ENCODE results near the gene ANTKMT.
"Not testable (repeated sequence)": the region's sequence is repeated elsewhere in the genome, so short reads cannot be mapped to it uniquely, and the experiment has no call there.

The ANTKMT gene

DNA sequence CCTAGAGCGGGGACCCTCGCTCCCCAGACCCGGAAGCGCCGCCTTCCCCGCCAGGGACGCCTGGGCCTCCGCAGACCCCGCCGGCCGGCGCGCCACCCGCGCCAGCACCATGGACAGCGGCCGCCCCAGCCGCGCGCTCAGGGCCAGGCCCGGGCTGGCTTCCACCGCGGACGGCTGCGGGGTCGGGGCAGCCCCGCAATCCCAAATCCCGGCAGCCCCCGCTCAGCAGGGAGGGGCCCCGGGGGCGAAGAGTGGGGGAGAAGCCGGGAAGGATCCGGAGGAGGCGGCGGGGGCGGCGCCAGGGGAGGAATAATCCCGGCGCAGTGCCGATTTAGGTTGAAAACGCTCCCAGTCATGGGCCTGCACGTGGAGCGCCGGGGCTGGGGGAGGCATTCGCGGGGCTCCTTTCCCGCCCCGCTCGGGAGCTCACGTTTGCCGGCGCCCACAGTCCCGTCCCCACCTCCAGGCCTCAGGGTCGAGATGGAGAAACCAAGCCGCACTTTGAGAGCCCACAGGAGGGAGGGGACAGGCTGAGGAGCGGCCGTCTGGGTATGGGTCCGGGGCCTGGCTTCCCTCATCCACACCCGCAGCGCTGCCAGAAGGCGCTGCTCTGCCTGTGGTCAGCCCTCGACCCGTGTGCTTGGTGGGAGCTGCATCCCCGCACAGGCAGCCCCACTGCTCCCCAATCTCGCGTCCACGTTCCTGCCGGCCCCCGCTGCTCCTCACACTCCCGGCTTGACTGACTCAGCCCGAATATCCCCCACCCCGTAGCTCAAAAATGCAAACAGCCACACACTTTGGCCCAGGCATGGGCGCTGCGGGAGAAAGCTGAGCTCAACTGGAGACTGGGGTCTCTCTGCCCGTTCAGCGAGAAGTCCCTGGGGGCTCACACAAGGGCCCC, 20.0 kb upstream of the ANTKMT start:
- DNase-seq (ENCODE audit: low read depth) = peak; percentile 38

DNA sequence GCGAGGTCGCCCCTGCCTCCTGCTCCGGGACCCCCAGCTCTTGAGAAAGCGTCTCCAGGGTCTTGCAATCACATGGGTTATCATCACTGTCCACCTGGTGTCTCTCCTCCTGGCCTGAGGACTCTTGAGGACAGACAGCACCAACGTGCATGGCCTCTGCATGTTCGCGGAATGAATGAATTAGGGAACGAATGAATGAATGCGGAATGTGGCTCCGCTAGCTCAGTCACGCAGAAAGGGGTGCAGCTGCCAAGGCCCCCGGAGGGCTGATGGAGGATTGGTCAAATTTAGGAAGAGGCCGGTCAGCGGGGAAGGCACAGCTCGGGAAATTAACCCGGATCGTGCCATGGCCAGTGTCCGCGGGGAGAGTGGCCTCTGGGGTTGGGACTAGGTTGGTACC, 18.6 kb upstream of the ANTKMT start:
- no peak for DNase-seq (ENCODE audit: low read depth)

DNA sequence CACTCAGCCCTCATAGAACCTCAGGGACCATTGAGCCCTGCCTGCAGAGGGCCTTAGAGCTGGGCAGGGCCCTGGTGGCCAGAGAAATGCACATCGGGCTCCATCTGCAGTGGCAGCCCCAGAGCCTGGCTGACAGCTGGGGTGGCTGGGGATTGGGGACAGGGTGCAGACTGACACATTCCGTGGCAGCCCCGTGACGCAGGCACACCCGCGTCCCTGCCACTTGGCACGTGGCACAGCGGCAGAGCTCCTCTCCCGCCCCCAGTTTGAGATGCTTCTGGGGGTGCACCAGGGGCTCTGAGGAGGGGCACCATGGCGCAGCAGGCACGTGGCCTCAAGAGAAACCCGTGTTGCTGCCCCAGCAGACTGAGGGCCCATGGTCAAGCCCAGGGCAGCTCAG, 17.5 kb upstream of the ANTKMT start:
- DNase-seq (ENCODE audit: low read depth) = no peak

DNA sequence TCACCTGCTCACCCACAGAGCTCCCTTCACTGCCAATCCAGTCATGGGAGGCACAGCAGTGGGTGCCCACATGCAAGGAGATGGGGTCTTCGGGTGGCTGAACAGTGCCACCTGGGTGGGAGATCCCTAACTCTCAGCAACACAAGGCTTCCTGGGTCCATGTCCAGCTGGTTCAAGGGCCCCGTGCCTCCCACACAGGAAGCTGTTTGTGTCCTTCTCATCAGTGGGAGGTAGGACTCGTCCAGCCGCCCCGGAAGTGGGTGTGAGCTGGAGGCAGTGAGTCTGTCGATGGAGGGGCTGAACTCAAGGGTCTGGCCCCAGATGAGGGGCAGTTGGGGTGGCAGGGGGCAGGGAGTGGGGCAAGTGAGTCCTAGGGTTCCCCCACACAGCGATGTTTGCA, 16.9 kb upstream of the ANTKMT start:
- no peak for DNase-seq (ENCODE audit: low read depth)

DNA sequence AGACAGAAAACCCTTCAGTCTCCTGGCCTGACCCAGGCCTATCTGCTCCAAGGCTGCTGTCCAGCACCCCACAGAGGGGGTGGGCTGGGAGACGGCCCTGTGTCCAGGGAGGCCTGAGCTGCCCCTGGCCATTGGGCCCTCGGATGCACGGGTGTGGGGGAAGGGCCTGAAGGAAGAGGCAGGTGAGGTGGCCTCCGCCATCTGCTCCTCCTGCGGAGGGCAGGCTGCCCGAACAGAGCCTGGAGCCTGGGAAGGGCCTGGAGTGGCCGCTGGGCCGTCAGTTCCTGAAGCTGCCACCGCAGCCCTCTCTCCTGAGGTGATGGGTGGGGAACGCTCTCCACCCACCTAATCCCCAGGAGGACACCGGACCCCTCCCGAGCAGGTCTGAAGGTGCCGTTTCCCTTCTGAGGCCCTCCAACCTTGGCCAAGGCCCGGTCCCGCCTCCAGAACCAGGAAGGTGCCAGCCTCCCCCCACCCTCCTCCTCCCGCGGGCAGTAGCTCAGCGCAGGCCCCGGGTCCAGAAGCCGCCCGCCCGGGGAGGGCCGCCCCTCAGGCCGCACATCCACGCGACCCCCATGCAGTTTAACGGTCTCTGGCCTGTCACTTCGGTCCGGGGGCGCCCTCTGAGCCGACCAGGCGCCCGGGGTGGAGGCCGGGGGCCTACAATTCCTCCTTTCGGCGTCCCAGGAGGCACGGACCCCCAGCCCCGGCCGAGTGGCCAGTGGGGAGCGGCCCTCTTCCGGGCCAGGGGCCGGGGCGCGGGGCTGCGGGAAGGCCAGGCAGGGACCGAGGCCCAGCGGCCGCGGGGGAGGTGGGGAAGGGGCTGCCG, 16.2 kb upstream of the ANTKMT start:
- no peak for DNase-seq (ENCODE audit: low read depth)

DNA sequence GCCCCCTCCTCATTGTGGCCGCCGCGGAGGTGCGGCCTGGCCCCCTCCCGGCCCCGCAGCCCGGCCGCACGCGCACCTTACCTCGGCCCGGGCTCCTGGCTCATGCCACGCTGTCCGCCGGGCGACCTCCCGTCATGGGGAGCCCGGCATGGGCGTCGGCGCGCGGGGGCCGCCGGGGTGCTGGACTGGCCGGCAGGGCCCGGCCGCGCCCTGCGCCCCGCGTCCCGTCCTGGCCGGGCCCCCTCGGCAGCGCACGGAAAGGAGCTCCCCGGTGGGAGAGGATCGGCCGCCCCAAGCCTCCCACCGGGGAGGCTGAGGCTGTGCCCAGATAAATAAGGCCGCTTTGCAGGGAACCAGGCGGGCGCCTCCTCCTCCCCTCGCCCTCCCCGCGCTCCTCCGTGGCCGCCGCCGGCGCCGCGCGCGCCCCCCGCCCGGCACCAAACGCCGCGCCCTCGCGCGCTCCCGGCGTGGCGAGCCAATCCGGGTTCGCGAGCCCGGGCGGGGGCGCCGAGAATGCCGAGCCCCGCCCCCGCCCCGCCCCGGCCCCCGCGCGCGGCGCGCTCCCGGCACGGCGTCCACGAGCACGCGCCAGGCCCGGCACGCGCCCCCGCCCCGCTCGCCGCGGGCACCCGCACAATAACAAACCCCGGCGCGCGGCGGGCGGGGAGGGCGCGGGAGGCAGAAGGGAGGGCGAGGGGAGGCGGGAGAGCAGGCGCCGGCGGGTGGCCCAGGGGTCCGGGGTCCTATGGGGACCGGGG, 15.3 kb upstream of the ANTKMT start, which contains the start of gene FBXL16:
Gene FBXL16, minus strand, starts transcription at position 371 of the 758 bp plus-strand sequence. CDS start 8,396 bp downstream, outside the sequence.
- DNase-seq (ENCODE audit: low read depth) = no peak

DNA sequence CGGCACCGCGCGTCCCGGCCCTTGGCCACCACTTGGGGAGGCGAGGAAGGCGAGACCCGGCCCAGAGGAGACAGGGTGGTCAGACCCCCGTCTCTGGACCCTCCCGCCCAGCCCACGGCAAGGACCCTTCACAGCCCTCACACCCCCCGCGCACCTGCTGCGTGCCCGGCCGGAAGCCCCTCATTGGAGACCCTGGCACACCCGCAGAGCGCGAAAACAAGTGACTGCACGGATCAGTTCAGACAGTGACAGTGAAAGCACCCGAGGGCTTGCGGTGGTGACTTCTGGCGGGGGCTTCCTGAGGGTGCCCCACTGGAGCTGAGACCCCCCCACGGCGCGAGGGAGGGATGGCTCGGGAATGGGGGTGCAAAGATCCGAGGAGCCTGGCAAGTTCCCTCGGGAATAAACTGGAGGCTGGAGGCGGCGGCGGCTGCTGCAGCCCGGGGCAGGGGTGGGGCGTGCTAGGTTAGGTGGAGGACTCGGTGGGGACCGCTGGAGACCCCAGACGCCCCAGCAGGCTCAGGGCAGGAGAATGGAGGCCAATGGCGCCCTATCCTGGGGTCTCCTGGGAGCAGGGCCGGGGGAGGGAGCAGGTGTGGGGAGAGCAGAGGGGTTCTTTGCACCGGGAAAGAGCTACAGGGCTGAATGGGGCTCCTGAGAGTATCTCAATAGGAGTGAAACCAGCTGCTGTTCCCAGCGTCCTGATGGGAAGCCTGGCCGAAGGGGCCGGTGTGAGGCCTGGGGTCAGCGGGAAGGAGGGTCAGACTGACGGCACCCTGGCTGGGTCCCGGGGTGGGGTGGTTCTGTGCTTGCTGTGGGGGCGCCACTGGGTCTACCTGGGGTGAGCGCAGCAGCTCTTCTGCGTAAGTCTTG, 14.5 kb upstream of the ANTKMT start:
- DNase-seq (ENCODE audit: low read depth) = no peak

DNA sequence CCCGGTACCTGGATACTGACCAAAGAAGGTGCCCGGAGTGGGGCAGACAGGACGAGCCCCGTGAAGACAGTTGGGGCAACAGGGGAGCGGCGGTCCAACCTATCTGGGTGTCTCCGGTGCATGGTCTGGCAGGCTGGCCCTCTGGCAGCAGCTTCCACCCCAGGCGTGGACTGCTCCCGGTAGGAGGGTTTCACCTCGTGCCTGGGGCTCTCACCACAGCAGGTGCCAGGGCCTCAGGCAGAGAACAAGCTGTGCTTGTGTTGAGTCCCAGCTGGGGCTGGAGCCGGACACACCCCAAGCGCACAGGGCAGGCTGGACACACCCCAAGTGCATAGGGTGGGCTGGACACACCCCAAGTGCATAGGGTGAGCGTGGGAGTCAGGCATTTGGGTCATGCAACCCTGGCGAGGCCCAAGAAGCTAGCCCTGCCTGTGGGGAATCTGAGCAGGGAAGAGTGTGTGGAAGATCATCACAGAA, 13.8 kb upstream of the ANTKMT start:
- DNase-seq (ENCODE audit: low read depth) = no peak

DNA sequence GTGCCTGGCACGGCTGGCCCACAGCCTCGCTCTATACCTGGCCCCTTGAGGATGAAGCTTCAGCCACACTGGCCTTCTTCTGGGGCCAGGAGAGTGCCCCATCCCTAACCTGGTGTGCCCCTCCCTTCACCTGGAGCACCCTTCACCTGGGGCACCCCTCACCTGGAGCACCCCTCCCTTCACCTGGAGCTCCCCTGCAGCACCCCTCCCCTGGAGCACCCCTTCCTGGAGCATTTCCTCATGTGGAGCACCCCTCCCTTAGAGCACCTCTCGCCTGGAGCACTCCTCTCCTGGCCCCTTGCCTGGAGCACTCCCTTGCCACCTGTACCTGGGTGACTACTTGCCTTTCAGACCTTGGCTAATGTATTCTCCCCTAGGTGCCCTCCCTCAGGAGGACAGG, 12.9 kb upstream of the ANTKMT start:
- DNase-seq (ENCODE audit: low read depth) = no peak

DNA sequence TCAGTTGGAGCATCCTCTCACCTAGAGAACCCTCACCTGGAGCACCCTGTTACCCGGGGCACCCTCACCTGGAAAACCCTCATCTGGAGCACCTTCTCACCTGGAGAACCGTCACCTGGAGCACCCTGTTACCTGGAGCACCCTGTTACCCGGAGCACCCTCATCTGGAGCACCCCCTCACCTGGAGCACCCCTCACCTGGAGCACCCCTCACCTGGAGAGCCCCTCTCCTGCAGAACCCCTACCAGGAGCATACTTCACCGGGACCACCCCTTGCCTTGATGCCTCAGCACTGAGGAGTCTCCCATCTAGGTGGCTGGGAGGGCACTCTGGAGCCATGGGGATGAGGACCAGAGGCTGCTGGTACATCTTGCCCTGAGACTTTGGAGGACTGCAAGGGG, 12.0 kb upstream of the ANTKMT start:
- DNase-seq (ENCODE audit: low read depth) = no peak

DNA sequence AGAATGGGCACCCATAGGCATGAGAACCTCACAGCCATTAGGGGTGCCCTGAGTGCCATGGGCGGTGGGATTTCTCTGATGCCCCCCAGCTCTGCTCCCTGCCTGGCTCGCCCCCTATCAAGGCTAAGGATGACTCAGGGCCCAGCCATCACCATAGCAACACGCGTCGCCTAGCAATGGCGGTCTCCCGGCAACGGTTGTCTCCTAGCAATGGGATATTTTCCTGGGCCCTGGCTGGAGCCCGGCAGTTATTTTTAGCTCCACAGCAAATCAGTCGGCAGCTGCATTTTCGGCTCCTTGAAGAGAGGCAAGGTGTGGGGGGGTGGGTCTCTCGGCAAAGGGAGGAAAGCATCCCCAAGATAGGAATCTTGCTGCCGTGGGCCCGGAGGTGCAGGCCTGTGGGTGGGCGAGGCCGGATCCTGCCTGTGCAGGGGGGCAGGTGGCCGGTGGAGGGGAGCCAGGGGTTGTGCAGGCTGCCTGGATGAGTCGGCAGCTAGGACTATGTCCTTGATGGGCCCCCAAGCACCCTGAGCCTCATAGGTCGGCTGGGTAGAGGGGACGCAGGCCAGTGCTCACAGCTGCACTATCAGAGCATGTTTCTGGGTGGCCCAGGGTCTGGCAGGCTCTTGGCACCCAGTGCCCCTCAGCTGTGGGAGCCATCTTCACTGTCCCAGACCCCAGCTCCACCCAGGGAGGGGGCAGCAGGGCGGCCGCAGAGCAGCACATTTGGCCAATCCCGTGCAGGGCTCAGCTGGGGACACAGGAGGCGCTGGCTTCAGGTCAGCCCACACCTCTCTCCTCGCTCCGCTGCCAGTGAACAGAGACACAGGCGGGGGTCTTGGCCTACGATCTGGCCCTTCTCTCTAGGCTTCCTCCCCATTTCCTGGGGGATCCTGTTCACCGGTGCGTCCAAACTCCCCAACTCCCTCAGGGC, 11.1 kb upstream of the ANTKMT start:
- DNase-seq (ENCODE audit: low read depth) = no peak

DNA sequence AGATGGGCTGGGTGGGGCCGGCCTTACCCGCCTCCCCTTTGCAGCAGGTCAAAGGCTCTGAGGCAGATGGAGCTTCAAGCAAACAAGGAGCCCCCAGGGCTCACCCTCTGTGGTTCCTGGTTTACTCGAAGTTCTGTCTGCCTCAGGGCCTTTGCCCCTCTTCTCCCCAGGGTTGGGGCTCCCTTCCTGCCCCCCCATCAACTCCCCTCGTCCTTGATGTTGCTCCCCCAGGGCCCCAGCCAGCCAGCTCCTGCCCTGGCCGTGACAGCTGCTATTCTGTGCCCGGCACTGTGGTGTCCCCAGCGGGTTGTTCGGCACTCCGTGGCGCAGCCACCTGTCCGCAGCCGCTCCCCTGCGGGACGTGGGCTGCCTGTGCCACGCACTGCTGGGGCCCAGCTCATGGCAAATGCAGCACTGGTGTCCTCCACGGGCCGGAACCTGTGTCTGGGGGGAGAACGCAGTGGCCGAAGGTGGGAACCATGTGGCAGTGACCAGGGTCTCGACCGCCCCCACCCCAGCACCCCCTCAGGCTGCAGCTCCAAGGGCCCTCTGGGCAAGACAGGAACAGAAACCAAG, 10.4 kb upstream of the ANTKMT start:
- DNase-seq (ENCODE audit: low read depth) = no peak

DNA sequence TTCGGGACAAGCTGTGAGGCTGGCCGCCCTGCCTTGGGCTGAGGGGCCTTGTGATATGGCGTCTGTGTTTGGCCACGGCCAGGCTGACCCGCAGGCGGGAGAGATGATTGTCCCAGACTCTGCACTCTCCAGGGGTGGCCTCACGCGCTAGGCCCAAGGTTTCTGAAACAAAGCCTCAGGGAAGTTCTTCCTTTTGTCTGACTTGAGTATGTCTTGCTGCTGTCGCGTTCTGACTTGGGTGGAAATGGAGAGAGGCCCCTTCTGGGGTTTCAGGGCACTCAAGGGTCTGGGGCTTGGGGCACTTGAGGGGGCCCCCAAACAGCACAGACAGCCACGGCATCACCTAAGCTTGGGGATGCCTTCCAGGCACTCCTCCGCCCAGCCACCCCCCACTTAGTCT, 9.9 kb upstream of the ANTKMT start:
- no peak for DNase-seq (ENCODE audit: low read depth)

DNA sequence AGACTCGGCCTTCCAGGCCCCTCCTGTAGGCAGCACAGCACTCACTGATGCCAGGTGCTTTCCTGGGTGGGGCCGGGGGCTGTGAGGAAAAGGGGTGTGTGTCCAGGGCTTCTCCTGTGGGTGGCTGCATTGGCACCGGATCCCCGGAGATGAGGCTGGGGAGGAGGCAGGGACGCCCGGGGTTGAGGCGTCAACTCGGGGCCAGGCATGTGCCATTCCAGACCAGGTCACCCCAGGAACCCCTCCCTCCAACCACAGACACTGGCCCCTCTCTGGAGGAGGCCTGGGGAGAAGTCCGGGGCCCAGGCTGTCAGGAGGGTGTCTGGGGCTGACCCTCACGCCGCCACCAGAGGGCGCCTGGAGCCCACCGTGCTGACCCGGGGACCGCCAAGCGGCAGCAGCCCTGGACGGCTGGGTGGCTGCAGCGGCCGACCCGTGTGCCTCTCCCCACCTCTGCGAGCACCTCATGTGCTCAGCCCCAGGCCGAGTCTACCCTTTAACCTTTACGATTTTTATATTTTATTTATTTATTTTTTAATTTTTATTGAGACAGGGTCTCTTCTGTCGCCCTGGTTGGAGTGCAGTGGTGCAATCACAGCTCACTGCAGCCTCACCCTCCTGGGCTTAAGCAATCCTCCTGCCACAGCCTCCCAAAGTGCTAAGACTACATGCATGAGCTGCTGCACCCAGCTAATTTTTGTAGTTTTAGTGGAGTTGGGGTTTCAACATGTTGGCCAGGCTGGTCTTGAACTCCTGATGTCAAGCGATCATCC, 9.2 kb upstream of the ANTKMT start:
- peak; percentile 73 for DNase-seq (ENCODE audit: low read depth)

DNA sequence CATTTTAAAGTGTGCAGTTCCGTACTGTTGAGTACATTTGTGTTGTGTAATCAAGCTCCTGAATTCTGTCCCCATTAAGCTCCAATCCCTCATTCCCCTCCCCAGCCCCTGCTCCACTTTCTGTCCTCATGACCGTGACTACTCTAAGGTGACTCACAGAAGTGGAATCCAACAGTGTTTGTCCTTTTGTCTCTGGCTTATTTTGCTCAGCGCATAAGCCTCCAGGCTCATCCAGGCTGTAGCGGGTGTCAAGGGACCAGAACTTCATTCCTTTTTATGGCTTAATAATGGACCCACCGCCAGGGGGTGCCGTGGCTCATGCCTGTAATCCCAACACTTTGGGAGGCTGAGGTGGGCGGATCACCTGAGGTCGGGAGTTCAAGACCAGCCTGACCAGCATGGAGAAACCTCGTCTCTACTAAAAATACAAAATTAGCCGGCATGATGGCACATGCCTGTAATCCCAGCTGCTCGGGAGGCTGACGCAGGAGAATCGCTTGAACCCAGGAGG, 8.2 kb upstream of the ANTKMT start:
- not testable (repeated sequence) for DNase-seq (ENCODE audit: low read depth)

DNA sequence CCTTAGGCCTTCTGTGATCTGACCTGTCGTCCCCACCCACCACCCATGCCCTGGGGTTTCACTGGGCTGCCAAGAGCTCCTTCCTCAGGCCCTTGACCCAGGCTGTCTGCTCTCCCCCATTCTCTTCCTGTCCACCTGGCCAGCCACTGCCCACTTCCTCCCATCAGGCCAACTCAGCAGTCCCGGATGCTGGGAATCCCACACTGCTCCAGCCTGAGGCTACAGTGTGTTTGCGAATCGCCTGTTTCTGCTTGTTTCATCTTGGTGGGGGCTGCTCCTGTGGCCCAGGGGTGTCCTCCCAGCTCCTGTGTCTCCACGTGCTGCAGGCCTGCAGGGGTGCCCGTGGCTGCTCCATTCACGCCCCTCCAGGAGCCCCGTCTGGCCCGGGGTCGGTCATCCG, 6.9 kb upstream of the ANTKMT start:
- no peak for DNase-seq (ENCODE audit: low read depth)

DNA sequence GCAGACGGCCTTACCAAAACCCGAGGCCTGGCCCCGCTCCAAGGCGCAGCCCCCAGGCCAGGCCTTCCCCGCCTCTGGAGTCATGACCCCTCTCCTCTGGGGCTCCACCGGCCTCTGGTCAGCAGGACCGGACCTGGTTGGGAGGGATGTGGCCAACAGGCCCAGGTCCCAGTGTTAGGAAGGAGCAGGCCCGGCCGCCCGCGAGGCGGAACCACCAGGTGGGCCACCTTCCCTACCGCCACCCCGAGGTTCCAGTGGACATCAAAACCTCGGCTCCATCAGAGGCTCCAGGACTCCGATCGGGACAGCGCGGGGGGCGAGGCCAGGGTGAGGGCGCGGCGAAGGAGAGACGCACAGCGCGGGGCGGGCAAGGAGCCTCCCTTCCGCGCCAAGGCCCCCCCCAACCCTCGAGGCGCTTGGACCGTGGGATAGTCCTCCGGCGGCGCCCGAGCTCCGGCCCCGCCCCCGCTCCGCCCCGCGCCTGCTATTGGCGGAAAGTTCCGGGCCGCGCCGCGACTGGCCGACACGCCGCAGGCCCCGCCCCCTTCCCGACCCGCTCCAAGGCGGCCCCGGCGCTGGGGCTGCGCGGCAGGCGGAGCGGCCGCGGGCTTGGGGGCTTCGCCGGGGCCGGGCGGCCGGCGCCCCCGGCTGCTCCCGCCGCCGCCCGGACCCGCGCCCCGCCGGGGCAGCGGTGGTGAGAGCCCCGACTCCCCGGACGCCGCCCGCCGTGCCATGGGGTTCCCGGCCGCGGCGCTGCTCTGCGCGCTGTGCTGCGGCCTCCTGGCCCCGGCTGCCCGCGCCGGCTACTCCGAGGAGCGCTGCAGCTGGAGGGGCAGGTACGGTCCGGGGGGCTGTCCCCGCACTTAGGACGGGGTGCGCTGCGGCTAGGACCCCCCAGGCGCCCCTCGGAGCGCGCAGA, 6.1 kb upstream of the ANTKMT start, which contains the start of gene METRN:
Gene METRN, plus strand, starts transcription at position 561 of the 919 bp plus-strand sequence. Its CDS starts 172 bp downstream, at position 733.
- DNase-seq (ENCODE audit: low read depth) = peak; percentile 86

Measured in activated T-helper 9 cell treated with anti-CD3 and anti-CD28 coated beads, Interleukin-2, amount 50 U/mL, for 16 hours (primary cell).